HG02798 (cell line): ENCODE data around the gene PRPSAP2.
A peak's percentile ranks its signal among the peaks of the same experiment; 100 is the strongest.

Source experiments
- ATAC-seq: cut with Tn5 transposase; IDR thresholded peaks from one replicate; pipeline ENCODE4 v1.9.1; 2021; ENCODE audit warnings: mild to moderate bottlenecking; ENCODE audit not compliant: unreplicated experiment, poor library complexity

PRPSAP2 gene

GRCh38 chr17:18960241-18960665 lies 102.3 kb downstream of the PRPSAP2 start:
- no peak for ATAC-seq

GRCh38 chr17:18960803-18961511 lies 103.0 kb downstream of the PRPSAP2 start:
- ATAC-seq: peak; percentile 77

- ATAC-seq: peak; percentile 71
Observed at GRCh38 chr17:18961634-18962493, 103.9 kb downstream of the PRPSAP2 start.

- no peak for ATAC-seq
Observed at GRCh38 chr17:18962494-18962815, 104.5 kb downstream of the PRPSAP2 start.

GRCh38 chr17:18963126-18964017 lies 105.4 kb downstream of the PRPSAP2 start:
- no peak for ATAC-seq

- no peak for ATAC-seq
Observed at GRCh38 chr17:18964018-18964351, 106.1 kb downstream of the PRPSAP2 start.

- no peak for ATAC-seq
Observed at GRCh38 chr17:18964550-18964949, 106.6 kb downstream of the PRPSAP2 start.

GRCh38 chr17:18965530-18966236 lies 107.8 kb downstream of the PRPSAP2 start:
- no peak for ATAC-seq

GRCh38 chr17:18966831-18967624 lies 109.1 kb downstream of the PRPSAP2 start:
- ATAC-seq: no peak

- no peak for ATAC-seq
Observed at GRCh38 chr17:18967916-18968315, 110.0 kb downstream of the PRPSAP2 start.

- ATAC-seq: no peak
Observed at GRCh38 chr17:18968345-18968744, 110.4 kb downstream of the PRPSAP2 start.

GRCh38 chr17:18968945-18969887 lies 111.3 kb downstream of the PRPSAP2 start:
- ATAC-seq: no peak

GRCh38 chr17:18970582-18971480 lies 112.9 kb downstream of the PRPSAP2 start:
- no peak for ATAC-seq

- no peak for ATAC-seq
Observed at GRCh38 chr17:18971801-18972200, 113.9 kb downstream of the PRPSAP2 start.

GRCh38 chr17:18974407-18975149 lies 116.6 kb downstream of the PRPSAP2 start:
- ATAC-seq: no peak

- ATAC-seq: no peak
Observed at GRCh38 chr17:18975597-18975996, 117.7 kb downstream of the PRPSAP2 start.

GRCh38 chr17:18976201-18976600 lies 118.3 kb downstream of the PRPSAP2 start:
- no peak for ATAC-seq
